GM21619 (cell line): ENCODE data around the gene GAREM1.
"Not testable (repeated sequence)": the region's sequence is repeated elsewhere in the genome, so short reads cannot be mapped to it uniquely, and the experiment has no call there.

ENCODE experiments used
- ATAC-seq: cut with Tn5 transposase; IDR thresholded peaks from one replicate; pipeline ENCODE4 v1.9.1; 2021; ENCODE audit not compliant: unreplicated experiment

Gene GAREM1

DNA sequence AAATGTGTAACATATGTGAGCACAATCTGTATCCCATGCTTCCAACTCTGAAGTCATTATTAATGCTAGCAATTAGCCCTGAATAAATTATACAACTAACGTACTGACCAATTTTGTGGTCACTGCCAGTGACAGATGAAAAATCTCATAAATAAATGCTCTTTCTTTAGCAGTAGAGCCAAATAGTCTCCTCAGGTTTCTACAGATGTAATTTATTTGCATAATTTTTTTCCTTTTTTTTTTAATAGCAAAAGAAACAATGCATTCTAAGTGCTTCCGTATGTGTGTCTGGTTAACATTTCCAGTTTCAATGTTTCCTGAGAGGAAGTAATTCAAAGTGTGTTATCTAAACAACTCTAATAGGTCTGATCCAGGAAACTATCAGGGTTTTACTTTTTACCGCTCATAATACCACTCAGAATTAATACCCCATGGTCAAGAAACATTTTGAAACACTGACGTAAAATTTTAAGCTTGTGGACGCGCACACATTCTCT lies 172.5 kb downstream of the GAREM1 start:
- ATAC-seq, result no peak

DNA sequence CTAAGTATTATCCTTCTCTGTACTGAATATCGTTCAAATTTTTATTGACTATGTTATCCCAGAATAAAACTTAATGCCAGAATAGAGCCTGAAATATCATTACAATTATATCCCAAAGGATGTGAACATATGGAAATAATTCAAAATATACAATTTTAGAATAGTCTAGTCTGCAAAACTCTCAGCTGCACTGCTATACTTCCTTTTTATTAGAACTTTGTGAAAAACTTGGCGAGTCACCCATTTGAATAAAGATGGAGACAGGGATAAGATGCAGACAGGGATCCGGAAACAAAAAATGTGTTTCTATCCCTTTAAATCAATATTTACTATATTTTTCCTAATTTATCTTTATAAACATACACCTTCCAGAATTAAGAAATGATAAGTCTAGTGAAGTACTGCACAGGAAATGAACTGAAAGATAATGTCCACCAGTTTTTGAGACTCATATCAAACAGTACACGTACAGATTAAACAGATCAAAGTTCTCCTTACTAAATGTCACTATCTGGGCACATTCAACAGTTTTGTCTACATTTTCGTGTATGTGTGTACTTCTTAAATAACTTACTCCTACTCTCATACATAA lies 173.0 kb downstream of the GAREM1 start:
- no peak for ATAC-seq

DNA sequence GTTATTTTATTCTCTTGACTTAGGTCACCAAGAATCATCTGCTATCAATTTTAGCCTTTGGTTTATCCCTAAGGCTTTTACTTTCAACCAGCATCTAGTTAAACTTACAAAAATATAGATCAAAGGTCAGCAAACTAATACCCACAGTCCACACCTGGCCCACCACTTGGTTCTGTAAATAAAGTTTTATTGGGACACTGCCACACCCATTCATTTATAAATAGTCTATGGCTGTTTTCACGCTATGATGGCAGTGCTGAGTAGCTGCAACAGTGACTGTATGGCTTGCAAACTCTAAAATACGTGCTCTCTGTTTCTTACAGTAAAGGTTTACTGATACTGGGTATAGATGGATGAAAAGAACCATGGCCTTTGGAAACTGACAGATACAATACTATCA lies 173.8 kb downstream of the GAREM1 start:
- ATAC-seq, result no peak

DNA sequence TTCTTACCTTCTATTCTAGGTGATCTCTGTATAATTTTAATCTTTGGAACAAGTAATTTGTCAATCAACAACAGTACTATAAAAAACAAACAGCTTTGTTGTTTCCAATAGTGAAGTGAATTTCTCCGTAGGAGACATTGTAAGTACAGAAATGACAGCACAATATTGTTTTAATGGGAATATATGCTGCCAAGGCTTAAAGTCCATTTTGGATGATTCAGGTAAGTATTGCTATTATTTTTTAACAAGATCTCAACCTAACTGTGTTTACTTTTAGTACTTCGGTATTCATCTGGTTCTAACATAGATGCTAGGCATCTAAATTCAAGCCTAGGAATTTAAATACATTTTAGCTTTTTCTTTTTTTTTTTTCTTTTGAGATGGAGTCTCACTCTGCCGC lies 175.1 kb downstream of the GAREM1 start:
- no peak for ATAC-seq

DNA sequence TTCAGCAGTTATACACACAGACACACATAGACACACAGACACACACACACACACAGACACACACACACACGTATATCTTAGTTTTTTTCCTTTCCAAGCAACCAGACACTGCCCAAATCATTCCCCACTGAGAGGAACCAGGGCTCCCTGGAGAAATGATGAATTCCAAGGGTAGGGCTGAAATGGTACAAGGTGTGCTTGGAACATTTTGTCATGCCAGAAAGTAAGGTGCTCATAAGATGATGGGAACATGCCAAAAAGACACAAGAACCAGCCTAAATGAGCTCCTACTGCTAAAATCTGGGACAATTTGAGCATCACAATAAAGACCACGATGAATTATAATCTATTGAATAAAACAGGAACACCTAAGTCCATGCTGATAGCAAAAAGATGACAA lies 177.6 kb downstream of the GAREM1 start:
- no peak for ATAC-seq

DNA sequence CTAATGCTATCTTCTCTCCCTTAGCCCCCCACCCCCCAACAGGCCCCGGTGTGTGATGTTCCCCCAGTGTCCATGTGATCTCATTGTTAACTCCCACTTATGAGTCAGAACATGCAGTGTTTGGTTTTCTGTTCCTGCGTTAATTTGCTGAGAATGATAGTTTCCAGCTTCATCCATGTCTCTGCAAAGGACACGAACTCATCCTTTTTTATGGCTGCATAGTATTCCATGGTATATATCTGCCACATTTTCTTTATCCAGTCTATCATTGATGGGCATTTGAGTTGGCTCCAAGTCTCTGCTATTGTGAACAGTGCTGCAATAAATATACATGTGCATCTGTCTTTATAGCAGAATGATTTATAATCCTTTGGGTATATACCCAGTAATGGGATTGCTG lies 179.1 kb downstream of the GAREM1 start:
- ATAC-seq, result not testable (repeated sequence)

DNA sequence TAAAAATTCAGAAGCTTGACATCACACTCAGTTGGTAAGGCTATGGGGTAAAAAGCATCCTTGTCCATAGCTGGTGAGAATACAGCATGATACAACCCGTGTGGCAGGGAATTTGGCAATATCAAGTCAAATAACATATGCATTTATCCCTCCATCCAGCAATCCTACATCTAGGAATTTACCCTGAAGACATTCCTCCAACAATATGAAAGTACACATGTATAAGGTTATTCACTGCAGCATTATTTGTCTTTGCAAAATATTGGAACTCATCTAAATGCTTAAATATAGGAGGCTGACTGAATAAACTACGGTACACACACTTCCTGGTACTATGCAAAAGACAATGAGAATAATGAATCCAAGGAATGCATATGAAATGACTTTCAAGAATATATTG lies 179.9 kb downstream of the GAREM1 start:
- ATAC-seq, result no peak

DNA sequence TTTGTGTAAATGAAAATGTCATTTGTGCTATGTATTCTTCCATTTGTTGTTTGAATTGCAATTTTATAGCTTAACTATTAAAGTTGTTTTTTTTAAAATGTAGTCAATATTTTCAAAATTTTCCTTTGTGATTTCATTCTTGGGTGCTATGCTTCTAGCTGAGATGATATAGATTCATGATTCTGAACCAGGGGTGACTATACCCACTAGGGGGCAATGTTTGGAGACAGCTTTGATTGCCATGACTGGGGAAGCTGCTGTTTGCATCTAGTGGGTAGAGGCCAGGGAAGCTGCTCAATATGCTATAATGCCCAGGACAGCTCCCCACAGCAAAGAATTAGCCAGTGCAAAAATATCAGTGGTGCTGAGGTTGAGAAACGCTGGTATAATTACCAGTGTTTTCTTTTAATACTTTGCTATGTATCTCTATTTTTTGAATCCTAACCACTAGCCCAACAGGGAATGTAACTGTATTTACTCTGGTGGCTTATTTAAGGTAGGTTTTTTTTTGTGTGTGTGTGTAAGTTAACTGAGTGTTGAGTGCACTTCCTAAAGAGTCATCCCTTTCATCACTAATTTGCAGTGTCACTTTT lies 181.1 kb downstream of the GAREM1 start:
- ATAC-seq, result peak; percentile 67

DNA sequence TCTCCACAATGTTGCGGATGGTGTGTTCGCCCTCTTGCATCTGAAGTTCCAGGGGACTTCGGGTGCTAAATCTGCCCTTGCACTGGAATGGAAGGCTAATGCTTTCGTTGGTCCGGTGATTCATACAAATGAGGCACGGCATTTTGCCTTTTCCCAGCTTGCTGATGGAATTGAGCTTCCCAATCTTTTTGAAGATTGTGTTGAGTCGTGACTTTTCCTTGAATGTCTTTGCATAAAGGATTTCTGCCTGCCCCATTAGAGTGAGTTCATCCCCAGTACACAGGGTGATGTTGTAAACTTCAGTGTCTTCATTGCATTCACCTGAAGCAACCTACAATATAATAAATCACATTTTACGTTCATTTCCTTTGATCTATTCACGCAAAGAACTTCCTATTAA lies 182.8 kb downstream of the GAREM1 start:
- no peak for ATAC-seq

DNA sequence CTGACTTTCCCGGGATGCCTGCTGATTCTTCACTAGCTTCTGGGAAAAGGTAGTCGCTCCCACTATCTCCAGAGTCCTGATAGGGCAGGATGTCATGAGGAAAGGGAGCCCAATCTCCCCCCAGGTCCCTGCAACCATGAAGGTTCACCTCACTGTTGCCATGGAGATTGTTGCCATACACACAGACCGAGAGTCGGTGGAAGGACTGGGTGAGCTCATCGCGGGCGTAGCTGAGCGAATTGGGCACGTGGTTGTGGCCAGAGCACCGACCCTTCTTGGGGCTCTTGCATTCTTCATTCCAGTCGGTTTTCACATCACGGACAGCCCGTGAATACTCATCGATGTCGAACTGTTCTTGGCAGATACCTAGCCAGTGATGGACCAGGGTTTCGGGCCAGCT lies 183.4 kb downstream of the GAREM1 start:
- ATAC-seq, result no peak

DNA sequence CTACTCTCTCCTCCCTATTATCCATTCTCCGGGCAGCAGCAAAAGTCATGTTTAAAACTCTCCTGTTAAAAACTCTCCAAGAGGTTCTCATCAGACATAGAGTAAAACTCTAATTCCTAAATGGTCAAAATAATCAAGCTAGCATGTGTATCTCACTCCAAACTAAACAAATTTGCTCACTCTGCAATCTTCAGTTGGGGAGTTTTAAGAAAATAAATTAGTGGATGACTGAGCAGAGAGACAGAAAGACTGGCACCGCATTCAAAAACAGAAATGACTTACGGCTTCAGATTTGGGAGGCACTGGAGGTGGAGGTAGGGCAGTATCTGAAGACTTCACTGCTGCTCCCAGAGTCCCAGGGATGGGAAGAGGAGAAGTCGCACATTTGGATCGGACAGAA lies 183.9 kb downstream of the GAREM1 start:
- no peak for ATAC-seq

DNA sequence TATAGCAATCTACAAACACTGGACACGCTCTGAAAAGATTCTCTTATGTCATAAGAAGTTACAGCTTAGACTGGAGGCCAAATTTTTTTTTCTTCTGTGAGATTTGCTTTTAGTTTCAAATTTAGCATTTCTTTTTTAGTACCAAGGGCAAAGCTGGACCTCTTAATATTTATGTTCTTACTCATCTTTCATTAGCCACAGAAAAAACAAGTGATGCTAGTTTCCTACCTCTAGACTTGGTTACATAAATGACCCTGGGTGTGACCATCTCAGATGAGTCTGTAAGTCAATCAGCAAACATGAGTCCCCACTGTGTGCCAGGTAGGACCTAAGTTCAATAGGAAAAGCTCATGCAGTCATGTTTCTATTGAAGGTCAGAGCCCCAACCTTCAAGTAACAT lies 186.4 kb downstream of the GAREM1 start:
- no peak for ATAC-seq

DNA sequence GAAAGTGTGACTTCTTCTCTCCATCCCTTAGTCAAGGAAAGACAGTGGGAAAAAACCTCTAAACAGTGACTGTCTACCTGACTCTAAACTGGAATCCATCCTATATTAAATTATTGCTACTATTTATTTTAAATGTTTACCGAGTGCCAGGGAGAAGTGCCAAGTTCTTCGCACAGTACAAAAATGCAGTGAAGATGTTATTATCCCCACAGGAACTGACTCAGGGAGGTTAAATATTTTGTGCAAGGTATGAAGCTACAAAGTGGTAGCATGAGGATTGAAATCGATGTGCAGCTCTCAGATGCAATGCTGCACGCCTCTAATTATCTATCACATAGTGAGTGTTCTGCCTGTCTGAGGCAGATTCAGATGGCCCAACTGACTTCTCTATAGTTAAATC lies 189.8 kb downstream of the GAREM1 start:
- no peak for ATAC-seq

DNA sequence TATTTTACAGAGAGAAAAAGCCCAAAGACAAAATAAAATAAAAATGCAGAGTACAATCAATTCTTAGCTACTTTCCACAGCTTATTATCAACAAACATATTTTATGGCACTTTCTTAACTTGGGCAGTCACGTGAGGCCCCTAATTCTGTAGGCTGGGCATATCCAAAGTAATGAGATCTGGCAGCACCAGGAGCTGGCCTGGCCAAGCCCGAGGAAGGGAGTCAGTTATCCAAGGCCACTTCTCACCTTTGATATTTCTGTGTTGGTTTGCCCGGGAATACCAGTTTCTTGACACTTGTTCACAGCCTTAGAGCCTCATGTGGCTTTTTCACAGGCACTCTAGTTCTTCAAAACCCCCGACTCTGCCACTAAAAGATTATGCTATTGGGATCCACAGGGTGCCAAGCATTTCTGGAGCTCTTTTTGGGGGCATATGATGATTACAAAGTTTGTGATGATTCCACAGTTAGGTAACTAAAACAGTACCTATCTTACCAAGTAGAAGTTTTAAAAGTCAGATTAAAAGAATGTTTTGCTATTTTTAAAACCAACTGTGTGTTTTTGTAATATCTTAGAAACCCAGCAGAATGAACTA lies 190.4 kb downstream of the GAREM1 start:
- no peak for ATAC-seq

DNA sequence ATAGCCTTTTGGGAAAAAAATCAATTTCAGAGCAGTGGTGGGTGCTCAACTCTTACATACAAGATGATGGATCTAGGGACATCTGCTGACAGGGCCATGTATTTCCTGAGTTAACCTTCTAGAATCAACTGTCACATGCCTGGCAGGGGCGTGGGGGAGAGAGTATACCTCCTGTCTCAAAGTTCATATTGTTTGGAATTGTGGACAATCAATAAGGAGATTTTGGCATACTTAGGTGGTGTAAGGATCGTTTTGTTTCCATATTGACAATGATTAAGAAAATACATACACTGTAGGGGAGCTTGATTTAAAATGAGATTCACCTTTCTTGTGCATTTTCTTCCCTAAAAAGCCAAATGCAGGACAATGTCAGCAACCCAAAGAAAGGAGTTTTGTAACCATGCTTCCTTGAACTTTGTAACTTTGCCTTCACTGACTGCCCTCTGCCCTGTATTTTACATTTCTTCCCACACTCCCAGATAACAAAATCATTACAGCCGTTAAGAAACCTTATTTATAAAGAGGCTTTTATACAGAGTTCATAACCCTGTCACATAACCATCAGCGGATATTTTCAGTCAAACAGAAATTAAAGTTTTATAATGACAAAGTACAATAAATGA lies 192.4 kb downstream of the GAREM1 start:
- ATAC-seq, result no peak

DNA sequence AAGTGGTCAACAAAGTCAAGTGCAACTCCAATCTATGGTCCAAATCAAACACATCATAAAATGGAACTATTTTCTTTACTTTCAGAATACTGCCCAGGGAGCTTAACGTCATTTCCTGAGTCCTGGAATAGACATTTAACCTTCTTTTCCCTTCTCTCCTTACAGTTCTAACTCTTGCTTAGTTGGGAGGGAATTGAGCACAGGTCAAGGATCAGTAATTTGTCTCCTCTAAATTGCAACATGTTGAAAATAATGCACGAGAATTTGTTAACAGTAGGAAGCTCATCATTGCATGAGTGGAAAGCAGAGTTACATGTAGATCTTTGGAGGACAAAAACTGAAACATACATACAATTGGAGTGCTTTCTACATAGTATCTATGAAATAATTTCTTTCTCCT lies 193.1 kb downstream of the GAREM1 start:
- no peak for ATAC-seq

DNA sequence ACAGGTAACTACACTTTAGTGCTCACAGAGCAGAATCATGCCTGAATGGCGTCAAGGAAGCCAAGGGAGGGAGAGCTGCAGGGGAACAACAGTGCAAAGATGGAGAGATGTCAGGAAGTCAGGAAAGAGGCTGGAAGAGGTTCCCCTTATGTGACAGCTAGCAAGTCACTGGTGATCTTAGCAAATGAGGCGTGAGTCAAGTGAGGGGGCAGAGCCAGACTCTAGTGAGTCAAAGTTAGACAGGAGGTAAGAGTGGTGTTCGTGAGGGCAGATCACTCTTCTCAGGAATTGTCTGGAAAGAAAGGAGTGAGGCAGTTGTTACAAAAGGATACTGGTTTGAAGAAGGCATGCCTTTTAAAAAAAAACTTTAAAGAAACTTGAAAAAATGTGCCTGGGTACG lies 193.8 kb downstream of the GAREM1 start:
- ATAC-seq, result no peak

DNA sequence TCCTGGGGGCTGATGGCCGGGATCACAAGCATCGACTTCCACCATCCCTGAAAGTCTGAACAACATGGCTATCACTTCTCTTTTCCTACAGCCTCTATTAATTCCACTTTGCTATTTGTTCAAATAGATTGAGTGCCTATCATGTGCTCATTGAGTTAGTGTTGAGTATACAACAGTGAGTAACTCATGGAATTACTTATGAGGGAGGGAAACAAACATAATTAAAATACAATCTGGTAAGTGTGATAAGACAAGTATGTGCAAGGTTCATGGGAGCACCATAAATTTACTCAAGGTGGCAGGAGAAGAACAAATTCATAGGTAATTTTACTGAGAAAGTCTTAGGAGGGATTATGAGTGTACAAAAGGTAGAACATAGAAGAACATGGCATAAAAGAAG lies 194.4 kb downstream of the GAREM1 start:
- no peak for ATAC-seq

DNA sequence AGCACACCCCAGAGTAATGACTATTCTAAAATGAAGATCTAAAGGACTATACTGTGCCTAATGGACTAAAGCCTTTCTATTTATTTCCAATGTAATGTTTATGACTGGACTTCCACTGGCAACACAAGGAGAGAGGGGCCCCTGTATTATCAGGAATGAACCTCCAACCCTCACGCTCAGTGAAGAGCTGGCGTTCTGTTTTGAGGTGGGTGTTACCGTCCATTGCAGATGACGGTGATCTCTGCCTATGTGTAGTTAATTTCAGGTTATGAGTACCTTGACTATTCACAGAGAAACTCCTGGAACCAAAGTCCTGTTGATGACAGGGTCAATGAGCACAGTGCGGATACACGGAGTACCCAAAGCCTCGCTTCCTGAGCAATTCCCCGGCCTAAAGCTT lies 195.5 kb downstream of the GAREM1 start:
- no peak for ATAC-seq

DNA sequence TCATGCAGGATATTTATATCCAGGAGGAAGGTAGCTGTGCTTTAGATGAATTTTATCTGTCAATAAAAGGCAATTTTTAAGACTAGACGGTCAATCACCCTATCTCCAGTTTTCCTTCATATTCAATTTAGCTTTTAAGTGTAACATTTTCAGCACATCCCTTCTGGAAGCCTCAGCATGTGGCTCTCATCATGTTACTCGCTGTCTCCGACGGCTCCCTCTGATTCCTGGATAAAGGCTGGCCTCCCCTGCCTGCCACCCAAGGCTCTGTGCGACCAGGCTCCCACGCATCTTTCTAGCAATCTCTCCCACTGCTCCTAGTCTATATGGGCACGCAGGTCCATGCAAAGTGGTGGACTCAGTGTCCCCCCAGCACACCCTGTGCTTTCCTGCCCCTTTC lies 196.4 kb downstream of the GAREM1 start:
- no peak for ATAC-seq

DNA sequence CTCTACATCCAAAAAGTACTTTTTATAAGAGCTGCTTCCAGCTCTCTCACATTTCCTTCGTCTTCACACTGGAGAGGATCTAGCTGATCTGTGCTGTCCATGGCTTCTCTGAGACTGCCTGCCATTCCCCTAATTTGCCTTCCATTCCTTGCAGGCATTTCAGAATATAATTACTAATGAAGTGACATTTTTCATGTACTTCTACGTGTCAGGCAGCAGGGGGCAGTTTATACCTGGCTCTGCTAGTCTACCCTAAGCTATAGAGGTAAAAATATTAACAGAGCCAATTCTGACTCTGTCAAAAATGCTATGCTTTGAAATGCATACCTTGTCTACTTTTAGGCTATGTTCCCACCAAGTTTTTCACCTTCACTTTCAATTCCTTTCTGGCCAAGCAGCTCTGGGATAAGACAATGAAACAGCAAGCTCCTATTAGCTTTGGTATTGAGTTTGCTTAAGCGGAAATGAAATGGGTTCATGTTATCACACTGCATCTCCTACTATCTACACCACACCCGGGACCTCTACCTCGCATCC lies 198.9 kb downstream of the GAREM1 start:
- peak; percentile 79 for ATAC-seq

DNA sequence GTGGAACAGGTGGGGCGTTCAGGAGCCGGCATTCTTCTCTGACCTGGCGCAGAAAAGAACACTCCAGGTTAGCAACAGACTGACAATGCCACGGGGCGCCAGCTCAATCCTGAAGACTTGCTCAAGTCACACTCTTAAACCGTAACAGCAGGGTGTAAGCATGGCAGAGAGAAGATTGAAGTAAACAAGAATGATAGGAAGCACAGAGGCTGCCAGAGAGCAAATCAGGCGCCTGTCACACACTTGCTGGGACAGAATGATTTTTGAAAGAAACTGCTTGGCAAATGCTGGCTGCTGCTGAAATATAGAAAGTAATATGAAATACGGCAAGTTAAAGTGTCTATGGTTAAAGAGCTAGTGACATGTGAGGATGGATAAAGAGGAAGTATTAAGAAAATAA lies 200.3 kb downstream of the GAREM1 start:
- ATAC-seq, result no peak
